Amygdala (tissue), 56 donors: ENCODE results near the gene SAC3D1.

Source experiments
- DNase-seq, 56 donors: peaks; one replicate each; lab custom pipeline; 2025; lab: John Stamatoyannopoulos, UW

Gene SAC3D1

DNA sequence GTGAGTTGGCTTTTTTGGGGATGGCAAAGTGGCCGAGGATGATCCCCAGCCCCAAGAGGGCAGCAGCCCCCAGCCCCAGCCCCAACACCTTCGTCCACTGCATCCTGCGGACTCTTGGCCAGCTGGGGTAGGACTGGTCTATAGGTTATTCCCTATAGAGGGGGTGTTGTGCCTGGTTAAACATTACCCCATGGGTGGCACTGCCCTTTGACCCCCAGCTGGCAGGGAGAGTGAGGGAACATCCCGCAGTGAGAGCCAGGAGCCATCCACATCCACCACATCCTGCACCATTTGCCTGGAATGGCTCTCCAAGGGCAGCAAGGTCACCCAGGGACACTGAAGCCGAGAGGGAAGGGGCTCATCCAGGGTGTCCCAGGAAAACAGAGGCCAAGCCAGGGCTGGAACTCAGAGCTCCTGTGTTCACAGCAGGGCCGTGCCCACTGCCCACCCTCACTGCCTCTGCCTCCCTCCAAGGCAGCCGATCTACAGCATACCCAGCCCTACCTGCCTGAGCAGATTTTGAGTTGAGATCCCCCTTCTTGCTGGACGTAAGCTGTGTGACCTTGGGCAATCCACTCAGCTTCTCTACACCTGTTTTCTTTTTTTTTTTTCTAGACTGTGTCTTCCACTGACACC, 17.5 kb downstream of the SAC3D1 start, which contains the start of gene NAALADL1:
NAALADL1 (minus strand) TSS at position 135 of the 636 bp plus-strand sequence; CDS start at position 103, 32 bp downstream.
- DNase-seq = no peak

GRCh38 chr11:65059523-65059922, 18.5 kb downstream of the SAC3D1 start:
- DNase-seq = no peak

DNA sequence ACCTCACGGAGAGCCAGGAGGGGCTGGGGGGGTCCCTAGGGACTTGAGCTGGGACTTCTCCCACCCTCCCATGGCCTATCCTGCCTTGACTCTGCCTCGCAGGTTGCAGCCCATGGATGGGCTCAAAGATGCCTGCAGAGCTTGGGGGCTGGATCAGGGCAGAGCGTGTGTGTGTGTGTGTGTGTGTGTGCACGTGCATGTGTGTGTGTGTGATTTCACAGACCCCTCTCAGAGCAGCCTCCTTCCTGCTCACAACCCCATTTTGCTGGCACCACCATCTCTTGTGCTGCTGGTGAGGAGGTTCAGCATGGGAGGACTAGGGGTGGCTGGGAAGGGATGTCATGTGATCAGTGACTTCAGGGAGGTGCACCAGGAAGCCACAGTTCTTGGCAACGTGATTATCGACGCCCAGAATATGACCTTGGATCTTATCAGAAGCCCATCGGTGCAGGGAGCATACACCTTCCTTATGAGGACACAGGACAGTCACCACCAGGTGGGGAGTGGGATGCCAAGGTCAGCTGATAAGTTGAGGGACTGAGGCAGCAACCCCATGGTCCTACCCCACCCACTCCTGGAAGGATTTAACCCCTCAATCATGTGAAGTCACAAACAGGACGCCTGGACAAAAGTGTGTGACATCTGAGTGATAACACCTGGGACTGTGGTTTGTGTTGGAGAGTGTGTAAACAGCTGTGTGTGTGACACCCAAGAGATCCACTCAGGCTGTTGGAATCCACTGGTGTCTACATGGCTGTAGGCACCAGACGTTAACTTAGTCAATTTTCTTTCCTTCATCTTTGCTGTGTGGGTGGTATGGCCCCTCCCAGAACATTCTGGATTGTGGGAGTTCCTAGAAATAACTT, 19.2 kb downstream of the SAC3D1 start:
- no peak for DNase-seq

DNA sequence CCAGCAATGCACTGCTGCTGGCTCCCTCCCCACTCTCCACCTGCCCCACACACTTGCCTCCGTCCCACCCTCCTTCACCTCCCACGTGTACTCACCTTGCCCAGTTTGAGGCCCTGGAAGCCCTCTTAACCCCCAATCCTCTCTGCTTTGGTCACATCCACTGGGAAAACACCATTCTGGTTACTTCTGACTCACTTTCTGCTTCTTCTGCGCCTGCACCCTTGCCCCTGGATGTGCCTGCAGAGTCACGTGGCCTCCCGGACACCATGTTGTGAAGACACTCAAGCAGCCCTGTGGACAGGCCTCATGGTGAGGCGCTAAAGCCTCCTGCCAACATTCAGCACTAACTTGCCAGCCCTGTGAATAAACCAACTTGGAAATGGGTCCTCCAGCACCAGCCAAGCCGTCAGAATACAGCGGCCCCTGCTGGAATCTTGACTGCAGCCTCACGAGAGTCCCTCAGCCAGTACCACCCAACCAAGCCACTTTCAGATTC, 20.0 kb downstream of the SAC3D1 start:
- no peak for DNase-seq

- no peak for DNase-seq
Observed at GRCh38 chr11:65063532-65063931, 22.5 kb downstream of the SAC3D1 start.

GRCh38 chr11:65064847-65065240, 23.8 kb downstream of the SAC3D1 start:
- DNase-seq = no peak

- DNase-seq = no peak
Observed at GRCh38 chr11:65065851-65066250, 24.8 kb downstream of the SAC3D1 start.

DNA sequence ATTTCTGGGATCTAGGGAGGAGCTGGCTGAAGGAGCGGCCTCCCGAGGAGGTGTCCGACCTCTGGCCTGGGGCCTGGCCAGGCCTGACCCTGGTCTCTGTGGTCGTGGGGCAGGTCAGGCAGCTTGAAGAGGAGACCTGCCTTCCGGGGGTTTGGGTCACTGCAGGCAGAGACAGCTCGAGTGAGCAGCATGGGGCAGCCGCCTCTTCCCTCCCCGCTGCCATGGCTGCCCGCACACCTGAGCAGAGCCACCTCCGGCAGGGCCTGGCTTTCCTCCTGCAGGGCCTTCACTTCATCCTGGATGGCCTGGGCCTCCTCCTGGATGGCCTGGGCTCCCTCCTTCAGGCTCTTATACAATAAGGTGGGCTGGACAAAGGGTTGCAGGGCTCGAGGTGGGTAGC, 25.3 kb downstream of the SAC3D1 start:
- no peak for DNase-seq

DNA sequence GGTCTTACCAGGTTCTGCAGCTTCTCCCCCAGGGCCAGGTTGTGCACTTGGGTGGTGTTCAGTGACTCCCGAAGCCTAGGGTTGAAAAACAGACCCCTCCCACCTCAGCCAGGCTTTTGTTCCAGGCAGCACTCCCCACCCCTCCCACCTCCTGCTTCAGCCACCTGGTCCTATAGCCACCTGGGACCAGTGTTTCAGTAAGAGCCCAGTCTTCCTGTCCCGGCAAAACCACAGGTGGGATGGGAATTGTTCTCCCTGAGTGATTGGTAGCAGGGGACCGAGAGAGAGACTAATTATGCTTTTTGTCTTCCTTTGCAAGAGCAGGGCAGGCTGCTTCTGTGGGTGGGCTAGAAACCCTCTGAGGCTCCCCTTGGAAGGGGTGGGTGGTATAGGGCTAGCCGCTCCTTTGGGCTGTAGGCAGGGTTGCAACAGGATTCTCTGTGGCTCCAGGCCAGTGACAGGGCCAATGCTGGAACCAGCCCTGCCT, 25.8 kb downstream of the SAC3D1 start:
- DNase-seq = no peak

DNA sequence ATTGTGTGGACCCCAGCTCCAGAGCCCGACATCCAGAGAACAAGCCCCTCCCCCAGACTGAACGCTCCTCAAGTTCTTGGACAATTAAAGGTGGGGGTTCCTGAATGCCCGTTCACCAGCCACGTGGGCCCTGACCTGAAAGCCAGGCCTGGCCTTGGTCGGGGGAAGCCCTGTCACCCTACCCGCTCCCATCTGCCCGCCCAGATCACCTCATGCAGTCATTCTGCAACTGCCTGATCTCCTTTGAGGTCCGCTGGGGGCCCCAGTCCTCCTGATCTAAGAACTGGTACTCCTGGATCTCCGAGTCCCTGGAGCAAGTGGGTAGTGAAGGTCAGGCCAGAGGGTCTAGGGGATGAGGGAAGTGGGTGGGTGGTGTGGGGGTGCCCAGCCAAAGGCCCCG, 26.4 kb downstream of the SAC3D1 start:
- no peak for DNase-seq

GRCh38 chr11:65069217-65069616, 28.2 kb downstream of the SAC3D1 start:
- no peak for DNase-seq

DNA sequence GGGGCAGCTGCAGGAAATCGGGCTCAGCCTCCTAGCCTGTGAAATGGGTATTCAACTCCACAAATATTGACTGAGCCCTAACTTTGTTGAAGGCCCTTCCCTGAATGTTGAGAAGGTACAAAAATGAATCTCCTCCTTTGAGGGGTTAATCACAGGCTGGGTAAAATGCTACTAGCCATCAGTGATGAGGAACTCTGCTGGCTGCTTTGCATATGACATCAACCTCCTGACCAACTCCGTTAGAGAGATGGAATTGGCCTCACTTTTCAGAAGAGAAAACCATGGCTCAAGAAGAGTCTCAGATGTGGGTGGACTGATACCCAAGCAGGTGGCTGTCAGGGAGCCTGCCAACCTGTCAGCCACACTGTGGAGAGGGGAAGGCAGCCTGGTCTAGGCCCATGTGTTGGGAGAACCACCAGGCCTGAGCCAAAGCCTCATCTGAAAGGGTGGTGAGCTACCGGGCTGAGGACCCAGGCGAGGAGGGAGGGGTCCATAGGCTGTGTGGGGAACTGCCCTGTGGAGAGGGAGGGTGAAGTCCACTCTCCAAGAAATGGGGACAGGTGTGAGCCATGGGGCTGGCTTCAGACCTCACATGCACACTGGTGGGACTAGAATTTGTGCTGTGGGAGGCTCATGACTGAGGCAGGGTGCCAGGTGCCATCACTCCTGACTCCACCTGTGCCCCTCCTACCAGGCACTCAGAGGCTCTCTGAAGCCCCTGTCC, 31.1 kb downstream of the SAC3D1 start:
- no peak for DNase-seq

DNA sequence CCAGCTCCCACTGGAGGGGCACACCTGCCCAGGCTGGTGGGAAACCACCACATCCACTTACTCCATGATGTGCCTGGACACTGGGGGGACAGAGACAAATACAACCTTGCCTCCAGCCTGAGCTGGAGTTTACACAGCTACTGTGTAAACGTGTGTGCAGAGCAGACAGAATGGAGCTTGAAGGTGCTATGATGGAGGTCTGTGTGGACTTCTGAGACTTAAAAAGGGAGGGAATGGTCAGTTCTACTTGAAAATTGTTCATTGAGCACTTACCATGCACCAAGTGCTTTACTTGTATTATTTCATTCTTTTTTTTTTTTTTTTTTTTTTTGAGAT, 31.6 kb downstream of the SAC3D1 start:
- no peak for DNase-seq

- DNase-seq = no peak
Observed at GRCh38 chr11:65077451-65077850, 36.4 kb downstream of the SAC3D1 start.

GRCh38 chr11:65078151-65078550, 37.1 kb downstream of the SAC3D1 start:
- DNase-seq = no peak

GRCh38 chr11:65078786-65079342, 37.9 kb downstream of the SAC3D1 start:
- no peak for DNase-seq

- DNase-seq = no peak
Observed at GRCh38 chr11:65083134-65083833, 42.3 kb downstream of the SAC3D1 start.

GRCh38 chr11:65083834-65084597, 43.0 kb downstream of the SAC3D1 start, which contains the start of the genes CDCA5 and ZFPL1:
Gene CDCA5 (minus strand): TSS chr11:65084040. CDS start chr11:65083978, 62 bp downstream.
Gene ZFPL1 (plus strand): TSS chr11:65084222. CDS start chr11:65084699, 477 bp downstream.
- DNase-seq = peak; percentile 60 to 97 (median 91)
